HepG2 (cell line): Measurements from ENCODE around the gene PHACTR1.

Experiments
- NR1H2 ChIP-seq: sonication (generic); formaldehyde crosslinking; IDR thresholded peaks from 2 replicates; pipeline ENCODE4 v1.8.1; 2022; ENCODE audit warnings: low read depth, missing genetic modification reagents, borderline replicate concordance
- TF ChIP-seq, protein P1 (sequence below): sonication (generic); formaldehyde crosslinking; IDR thresholded peaks from 2 replicates; pipeline ENCODE4 v1.5.0; 2020; ENCODE audit warnings: mild to moderate bottlenecking, missing genetic modification reagents, moderate library complexity

GRCh38 chr6:12991435-12991834 lies 274.9 kb downstream of the PHACTR1 start:
- TF ChIP-seq, protein P1, sequence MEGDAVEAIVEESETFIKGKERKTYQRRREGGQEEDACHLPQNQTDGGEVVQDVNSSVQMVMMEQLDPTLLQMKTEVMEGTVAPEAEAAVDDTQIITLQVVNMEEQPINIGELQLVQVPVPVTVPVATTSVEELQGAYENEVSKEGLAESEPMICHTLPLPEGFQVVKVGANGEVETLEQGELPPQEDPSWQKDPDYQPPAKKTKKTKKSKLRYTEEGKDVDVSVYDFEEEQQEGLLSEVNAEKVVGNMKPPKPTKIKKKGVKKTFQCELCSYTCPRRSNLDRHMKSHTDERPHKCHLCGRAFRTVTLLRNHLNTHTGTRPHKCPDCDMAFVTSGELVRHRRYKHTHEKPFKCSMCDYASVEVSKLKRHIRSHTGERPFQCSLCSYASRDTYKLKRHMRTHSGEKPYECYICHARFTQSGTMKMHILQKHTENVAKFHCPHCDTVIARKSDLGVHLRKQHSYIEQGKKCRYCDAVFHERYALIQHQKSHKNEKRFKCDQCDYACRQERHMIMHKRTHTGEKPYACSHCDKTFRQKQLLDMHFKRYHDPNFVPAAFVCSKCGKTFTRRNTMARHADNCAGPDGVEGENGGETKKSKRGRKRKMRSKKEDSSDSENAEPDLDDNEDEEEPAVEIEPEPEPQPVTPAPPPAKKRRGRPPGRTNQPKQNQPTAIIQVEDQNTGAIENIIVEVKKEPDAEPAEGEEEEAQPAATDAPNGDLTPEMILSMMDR (CRISPR knock-in tag) = no peak
- TF ChIP-seq NR1H2 (CRISPR knock-in tag) = no peak
